IPS DF 4.7 (cell line): ENCODE data around the gene FSD1.
"Not testable (repeated sequence)": the region's sequence is repeated elsewhere in the genome, so short reads cannot be mapped to it uniquely, and the experiment has no call there.

Source experiments
- DNase-seq: peaks from one replicate; pipeline ENCODE4 v3.0.0-alpha.2; 2013; ENCODE audit warnings: low spot score; ENCODE audit errors: extremely low read depth

FSD1 gene

DNA sequence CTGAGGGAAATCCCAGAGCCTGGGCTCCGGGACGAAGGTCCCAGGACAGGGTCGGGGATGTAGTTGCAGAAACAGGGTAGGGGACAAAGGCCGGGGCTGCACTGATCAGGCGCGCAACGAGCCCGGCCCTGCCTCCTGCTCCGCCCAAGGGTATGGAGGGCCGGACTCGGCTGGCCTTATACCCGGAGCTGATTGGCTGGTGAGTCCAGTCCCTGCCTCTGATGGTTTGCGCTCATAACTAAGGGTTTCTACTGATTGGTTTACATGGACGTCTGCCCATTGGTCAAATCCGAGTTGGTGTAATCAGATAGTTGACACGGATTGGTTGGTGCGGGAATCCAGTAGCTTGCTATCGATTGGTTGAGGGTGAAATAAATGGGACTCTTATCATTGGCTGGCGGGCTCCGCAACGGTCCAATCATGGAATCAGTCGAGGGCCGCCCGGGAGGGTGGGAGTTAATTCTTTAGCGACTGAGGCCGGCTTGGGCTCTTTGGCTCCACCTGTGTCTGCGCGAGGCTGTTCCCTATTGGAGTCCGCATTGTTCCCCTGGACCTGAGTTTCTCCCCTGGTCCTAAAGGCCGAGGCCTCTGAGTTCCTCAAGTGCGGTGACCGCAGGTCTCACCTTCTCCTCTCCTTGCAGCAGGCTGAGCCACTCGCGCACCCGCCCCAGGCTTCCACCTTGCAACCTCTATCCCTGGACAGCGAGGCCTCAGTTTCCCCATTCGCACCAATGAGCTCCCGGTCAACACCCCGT lies 38.4 kb downstream of the FSD1 start:
- DNase-seq: peak; percentile 100

DNA sequence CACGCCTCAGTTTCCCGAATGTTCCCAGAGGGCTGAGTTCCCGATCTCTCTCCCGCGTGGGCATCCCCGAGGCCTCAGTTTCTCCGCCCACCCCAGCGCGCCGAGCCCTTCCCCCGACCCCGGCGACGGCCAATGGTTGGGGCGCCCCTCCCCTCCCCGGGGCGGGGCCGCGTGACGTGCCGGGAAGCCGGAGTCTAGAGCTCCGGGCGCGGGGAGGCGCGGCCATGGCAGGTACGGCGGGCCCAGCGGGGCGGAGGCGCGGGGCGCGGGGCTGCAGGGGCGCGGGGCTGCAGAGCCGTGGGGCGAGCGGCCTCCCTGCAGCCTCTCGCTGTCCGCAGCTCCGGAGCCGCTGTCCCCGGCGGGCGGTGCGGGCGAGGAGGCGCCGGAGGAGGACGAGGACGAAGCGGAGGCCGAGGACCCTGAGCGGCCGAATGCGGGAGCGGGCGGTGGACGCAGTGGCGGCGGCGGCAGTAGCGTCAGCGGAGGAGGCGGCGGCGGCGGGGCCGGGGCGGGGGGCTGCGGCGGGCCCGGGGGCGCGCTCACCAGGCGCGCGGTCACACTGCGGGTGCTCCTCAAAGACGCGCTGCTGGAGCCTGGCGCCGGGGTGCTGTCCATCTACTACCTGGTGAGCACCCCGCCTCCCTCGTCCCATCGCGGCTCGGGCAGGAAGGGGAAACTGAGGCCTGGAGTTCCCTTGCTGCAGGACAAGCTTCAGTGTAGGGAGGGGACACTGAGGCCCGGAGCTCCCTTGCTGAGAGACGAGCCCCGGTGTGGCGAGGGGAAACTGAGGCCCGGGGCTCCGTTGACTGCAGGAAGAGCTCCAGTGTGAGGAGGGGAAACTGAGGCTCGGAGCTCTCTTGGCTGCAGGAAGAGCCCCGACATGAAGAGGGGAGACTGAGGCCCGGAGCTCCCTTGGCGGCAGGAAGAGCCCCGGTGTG lies 39.2 kb downstream of the FSD1 start, which contains the start of gene MPND:
Gene MPND, plus strand, starts transcription at position 193 of the 938 bp plus-strand sequence. Its CDS starts 32 bp downstream, at position 225.
- DNase-seq: no peak

DNA sequence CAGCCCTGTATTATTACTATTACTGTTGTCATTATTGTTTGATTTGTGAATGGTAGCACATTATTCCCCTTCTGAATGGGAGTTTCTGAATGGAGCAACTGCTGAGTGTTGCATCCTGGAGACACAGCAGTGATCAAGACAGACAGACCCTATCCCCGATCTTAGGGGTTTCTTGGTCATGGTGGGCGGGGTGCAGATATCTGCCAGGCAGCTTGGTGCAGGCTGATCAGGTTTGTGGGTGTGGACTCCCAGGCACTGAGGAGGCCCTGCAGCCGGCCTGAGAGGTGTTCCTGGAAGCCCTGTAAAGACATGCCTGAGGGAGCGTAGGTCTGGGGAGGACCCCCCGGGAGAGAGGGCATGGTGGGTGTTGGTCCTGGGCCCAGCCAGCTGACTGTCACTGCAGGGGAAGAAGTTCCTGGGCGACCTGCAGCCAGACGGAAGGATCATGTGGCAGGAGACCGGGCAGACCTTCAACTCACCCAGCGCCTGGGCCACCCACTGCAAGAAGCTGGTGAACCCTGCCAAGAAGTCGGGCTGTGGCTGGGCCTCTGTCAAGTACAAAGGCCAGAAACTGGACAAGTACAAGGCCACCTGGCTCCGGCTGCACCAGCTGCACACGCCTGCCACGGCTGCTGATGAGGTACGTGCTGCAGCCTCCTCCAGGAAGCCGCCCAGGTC lies 41.1 kb downstream of the FSD1 start:
- no peak for DNase-seq

DNA sequence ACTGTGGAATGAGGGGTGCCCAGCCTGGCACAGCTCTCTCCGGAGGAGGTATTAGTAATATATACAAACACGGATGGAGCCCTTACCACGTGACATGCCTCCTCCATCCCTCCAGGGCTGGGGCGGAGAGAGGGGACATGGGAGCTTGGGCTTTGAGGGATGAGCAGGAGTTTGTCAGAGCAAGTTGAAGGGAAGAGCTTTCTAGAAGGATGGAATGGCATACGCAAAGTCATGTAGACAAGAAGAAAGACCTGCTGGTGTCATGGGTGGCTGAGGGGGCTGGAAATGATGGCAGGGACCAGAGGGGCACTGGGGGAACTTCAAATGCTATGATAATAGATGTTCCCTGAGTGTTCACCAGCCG lies 41.6 kb downstream of the FSD1 start:
- no peak for DNase-seq

DNA sequence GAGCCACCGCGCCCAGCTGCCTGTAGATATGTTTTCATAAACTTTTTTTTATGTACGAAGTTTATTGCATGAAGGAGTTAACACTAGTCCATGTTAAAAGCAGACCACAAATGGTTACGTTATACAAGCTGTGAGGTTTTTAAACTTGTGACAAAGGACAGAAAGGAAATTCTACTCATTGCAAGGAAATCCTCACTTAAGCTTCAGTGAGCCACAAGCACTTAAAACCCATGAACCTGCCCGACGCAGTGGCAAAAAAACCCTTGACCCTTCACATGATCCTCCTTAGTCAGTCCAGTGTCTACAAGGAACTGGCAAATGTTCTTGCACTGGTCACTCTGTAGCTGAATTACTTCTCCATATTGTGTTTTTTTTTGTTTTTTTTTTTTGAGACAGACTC lies 43.1 kb downstream of the FSD1 start:
- DNase-seq: no peak

DNA sequence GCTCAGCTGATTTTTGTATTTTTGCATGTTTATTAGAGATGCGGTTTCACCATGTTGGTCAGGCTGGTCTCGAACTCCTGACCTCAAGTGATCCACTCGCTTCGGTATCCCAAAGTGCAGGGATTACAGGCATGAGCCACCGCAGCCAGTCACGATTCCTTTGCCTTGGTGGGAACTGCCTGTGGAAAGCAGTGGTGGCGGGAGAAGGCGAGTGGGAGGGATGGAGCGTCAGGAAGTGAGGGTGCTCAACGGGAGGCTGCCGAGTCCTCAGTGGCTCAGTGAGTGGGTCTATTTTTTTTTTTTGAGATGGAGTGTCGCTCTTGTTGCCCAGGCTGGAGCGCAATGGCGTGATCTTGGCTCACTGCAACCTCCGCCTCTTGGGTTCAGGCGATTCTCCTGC lies 44.8 kb downstream of the FSD1 start:
- not testable (repeated sequence) for DNase-seq

DNA sequence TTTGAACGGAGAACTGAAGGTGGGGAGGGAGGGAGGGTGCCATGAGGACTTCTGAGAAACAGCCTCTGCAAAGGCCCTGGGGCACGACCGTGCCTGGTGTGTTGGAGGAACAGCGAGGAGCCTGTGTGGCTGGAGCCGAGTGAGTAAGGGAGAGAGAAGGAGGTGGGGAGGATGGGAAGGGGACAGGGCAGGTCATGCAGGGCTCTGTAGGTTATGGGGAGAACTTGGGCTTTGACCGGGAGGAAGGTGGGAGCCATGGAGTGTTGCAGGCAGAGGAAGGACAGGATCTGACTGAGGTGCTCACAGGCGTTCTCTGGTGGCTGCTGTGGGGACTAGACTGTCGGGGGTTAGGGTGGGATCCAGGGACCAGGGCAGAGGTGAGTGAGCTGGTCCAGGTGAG lies 45.7 kb downstream of the FSD1 start:
- no peak for DNase-seq

DNA sequence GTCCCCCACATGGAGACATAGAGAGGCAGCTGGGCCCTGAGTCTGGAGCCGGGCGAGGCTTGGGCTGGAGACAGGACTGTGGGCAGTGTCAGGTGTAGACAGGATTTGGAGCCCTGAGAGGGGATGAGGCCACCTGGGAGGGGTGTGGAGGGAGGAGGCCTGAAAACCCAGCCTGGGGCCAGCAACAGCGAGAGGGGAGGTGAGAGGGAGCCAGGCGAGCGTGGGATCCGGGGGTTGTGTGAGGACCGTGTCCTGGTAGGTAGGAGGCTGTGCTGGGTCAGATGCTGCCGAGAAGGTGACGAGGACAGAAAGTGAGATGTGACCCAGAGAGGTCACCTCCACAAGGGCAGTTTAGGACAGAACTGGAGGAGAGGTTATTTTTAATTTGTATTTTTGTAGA lies 46.3 kb downstream of the FSD1 start:
- DNase-seq: no peak

DNA sequence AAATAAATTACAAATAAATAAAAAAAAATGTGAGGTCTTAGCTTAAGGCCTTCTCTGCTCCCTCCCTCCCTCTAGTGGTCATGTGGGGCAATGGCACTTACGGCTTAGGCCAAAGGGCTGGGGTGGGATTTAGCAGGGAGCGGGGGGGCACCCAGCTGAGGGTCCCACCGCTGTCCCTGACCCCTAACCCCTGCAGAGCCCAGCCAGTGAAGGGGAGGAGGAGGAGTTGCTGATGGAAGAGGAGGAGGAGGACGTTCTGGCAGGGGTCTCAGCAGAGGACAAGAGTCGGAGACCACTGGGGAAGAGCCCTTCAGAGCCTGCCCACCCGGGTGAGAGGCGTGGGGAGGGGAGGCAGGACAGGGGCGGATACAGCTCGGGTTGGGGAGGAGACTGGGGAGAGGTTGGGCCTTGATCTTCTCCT lies 48.3 kb downstream of the FSD1 start:
- no peak for DNase-seq

DNA sequence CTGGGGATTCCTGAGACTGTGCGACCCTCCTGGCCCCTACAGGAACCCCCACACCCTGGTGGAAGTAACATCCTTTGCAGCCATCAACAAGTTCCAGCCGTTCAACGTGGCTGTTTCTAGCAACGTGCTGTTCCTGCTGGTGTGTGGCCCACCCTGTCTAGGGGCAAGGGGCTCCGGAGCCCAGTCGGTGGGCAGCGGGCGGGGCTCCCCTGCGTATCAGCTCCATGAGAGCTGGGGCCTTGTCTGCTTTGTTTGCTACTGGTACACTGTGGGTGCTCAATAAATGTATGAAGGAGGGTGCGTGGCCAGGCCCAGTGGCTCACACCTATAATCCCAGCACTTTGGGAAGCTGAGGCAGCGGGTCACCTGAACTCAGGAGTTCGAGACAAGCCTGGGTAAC lies 49.9 kb downstream of the FSD1 start:
- no peak for DNase-seq

DNA sequence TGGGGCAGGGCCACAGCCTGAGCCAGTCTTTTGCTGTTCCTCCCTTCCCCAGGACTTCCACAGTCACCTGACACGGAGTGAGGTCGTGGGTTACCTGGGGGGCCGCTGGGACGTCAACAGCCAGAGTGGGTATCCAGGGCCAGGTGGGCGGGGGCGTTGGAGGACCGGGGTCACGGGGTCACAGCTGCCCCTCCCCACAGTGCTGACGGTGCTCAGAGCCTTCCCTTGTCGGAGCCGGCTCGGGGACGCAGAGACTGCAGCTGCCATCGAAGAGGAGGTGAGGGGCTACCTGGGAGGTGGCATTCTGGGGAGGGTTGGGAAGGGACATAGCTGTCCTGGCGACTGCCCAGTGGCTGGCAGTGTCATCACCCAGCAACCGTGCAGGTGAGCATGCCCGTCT lies 50.5 kb downstream of the FSD1 start:
- DNase-seq: no peak

DNA sequence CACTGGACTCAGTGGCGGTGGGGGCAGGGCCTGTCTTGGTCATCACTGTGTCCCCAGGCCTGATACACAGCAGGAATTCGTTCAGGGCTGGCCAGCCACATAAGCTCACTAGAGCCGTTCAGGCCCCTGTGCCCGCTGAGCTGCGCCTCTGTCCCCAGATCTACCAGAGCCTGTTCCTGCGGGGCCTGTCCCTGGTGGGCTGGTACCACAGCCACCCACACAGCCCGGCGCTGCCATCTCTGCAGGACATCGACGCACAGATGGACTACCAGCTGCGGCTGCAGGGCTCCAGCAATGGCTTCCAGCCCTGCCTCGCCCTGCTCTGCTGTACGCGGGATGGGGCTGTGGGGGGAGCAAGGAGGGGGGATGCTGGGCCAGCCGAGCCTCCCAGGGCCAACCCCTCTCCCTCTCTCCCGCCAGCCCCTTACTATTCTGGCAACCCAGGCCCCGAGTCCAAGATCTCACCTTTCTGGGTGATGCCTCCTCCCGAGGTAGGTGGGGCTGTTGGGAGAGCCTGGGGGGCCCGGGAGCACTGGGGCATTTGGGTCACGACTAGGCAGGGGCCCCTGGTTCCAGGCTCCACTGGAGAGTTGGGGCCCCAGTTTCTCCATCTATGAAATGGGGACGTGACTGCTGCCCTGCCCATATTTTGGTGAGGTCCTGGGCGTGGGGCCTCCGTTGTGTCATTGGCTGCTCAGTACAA lies 52.8 kb downstream of the FSD1 start:
- DNase-seq: no peak

DNA sequence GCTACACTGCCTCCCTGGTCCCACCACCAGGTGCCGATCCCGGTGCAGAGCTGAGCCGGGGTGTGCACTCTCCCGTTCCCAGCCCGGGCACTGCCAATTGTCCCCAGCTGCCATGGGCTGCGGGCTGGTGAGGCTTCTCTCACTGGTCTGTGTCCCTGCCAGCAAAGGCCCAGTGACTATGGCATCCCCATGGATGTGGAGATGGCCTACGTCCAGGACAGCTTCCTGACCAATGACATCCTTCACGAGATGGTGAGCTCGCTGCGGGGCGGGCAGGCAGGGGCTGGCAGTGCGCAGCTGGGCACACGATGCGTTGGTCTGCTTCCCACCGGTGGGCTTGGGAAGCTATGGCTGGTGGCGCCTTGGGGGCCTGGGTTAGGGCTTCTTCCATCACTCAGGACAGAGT lies 53.5 kb downstream of the FSD1 start:
- DNase-seq: no peak

DNA sequence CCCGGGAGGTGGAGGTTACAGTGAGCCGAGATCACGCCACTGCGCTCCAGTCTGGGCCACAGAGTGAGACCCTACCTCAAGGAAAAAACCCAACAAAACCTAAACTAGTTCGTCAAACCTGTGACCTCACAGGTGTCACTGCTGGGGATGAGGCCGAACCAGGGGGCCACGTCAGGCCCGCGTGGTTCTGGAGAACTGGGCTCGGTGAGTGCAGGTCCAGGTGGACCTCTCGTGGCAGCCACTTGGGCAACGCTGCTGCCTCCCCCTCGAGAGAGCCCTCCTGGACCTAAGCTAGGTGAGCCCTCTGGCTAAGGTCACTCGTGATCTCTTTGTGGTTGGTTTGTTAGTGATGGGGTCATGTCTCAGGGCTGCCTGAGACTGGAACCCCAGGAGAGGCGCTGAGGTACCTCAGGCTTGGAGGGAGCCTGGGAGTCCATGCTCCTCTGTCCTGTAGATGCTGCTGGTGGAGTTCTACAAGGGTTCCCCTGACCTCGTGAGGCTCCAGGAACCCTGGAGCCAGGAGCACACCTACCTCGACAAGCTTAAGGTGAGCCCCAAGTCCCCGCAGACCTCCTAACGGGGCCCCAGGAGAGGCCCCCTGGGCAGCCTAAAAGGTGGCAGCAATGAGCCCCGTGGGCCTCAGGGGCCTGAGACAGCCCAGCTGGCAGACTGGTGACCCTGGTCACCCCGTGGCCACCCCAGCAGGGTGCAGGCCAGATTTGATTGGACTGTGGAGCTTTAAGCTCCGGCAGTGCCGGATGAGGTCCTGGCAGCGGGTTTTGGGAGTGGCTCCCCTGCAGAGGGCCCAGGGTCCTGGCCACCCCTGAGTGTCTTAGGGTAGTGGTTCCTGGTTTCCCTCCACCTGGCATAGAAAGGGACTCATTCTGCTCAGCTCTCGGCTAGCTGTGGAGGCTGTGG lies 54.6 kb downstream of the FSD1 start:
- no peak for DNase-seq

DNA sequence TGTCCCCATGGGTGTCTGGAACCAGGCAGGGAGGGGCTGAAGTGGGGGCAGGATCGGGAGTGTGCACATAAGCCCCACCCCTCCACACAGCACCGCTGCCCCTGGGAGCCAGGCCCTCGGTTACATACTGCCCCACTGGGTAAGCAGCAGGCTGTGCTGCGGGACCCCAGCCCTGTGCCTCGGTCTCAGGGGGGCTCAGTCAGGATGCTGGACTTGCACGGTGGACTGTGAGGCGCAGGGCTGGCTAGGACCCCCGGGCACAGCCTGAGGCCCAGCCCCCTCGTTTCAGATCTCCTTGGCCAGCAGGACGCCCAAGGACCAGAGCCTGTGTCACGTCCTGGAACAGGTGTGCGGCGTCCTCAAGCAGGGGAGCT lies 55.2 kb downstream of the FSD1 start:
- DNase-seq: no peak

DNA sequence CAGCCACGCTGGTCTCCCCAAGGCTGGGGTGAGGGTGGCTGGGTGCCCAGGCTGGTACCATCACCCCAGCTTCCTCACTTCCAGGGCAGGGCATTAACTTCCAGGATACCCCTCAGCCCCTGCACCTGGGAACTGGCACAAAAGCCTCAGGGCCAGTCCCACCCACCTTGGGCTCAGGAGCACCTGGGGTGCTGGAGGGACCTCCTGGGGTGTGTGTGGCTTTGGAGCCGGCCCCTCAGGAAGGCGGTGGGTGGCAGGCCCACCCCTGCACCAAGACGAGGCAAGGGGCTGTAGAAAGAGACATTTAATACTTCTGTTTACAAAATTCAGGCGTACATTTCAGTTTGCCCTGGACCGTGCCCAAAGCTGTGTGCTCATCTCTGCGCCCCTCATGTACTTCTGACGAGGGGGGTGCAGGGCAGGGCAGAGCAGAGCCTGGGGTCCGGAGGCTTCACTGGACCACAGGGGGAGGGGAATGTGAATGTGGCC lies 55.7 kb downstream of the FSD1 start:
- no peak for DNase-seq

DNA sequence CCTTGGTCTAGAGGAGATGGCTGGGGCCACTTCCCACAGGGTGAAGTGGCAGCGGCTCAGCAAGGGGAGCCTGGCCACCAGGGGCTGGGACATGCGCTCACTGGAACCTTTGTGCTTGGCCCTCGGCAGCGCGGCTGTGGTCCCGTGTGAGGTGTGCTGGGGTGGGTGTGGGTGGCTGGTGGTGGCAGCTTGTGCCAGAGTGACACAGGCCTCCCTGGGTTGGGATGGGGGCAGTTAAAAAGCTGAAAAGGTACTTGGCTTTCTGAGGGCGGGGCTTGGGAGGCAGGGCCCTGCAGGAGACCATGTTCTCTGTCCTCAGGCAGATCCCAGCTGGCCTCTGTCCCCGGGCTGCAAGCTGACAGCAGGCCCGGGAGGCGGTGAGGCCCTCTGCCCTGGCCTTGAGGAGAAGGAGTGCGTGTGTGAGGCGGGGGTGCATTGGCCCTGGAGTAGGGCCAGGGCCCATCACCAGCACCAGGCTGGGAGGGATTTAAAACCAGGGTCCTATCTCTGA lies 56.3 kb downstream of the FSD1 start:
- DNase-seq: no peak

DNA sequence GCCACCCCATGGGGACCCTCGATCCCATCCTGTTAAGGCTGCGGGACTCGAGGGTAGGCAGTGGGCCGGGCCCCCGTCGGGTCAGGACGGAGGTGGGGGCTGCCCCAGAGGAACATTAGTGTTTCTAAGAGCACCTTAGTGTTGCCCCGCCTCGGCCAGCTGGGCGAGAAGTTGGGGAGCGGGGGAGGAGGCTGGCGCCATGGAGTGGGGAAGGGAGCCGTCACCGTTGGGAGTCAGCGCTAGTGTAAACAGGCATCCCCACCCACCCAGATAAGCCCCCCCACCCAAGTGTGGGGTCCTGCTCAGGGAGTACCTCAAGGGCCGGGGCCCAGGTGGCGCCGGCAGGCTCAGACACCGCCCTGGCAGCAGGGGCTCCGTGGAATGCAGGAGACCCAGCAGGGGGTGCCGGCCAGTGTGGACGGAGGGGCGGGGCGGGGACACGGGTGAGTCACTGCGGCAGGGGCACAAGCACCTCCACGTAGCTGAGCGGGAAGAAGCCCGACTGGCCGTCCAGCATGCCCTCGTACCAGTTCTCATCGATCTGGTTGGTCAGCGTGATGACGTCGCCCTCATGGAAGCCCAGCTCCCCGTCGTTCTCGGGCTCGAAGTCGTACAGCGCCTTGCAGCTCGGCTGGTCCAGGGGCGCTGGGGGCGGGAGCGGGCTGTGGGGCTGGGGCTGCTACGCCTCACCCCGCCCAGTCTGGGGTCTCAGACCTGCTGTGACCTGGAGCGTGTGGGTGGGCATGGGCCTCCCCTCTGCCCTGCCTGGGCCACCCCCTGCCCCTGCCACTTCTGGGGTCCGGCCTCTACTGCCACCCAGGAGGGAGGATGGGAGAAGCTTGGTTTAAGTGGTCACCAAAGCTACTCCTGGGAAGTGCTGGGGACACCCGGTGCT lies 57.0 kb downstream of the FSD1 start:
- DNase-seq: no peak
